Body of pancreas (tissue), 4 donors: ENCODE results near the gene CRIP1. TPM values are rescaled to one million over a fixed set of nuclear protein-coding genes. Genes with fewer than 3 reads are reported as not detected.

Experiments
- ATAC-seq: fragments of 150-250 bp; one replicate; pipeline ENCODE4 v1.9.1; 2016
- DNase-seq, 4 donors: peaks; one replicate each; pipeline ENCODE4 v3.0.0-alpha.2; 2019
- H3K27ac ChIP-seq, 4 donors: fragments of 200-600 bp; sonication (generic); 1 replicate in 3 of 4; 2 replicates in 1 of 4; pipeline versions ENCODE4 v1.5.1 to v1.6.1; 2016 to 2019; ENCODE audit warnings: mild to moderate bottlenecking in 1 of 4, mixed read lengths in 1 of 4, moderate library complexity in 1 of 4
- H3K27me3 ChIP-seq, 2 donors: fragments of 200-600 bp; sonication (generic); one replicate each; pipeline ENCODE4 v1.6.0; 2016; ENCODE audit warnings: mild to moderate bottlenecking in 1 of 2
- H3K36me3 ChIP-seq, 2 donors: fragments of 200-600 bp; sonication (generic); replicated peaks in 1 of 2; 2 replicates each; pipeline ENCODE4 v1.5.1; 2016; ENCODE audit warnings: low read depth in 2 of 2; ENCODE audit not compliant: insufficient read depth in 1 of 2
- H3K4me1 ChIP-seq: fragments of 200-600 bp; sonication (generic); one replicate; pipeline ENCODE4 v1.6.0; 2016
- H3K4me3 ChIP-seq, 2 donors: fragments of 200-600 bp; sonication (generic); 1 replicate in 1 of 2; 2 replicates in 1 of 2; pipeline ENCODE4 v1.5.1; 2016 to 2019
- H3K9me3 ChIP-seq, 3 donors: fragments of 200-600 bp; sonication (generic); 1 replicate in 2 of 3; 2 replicates in 1 of 3; pipeline ENCODE4 v1.5.1; 2016
- CTCF ChIP-seq, 7 experiments: fragments of 450-650 bp in 4 of 7; fragments of 200-600 bp in 3 of 7; sonication (generic) in 3 of 7; IDR thresholded peaks; one replicate each; pipeline ENCODE4 v1.5.1; 2016 to 2019; ENCODE audit warnings: antibody characterized with exemption in 7 of 7
- POLR2A ChIP-seq, 3 donors: fragments of 450-650 bp; IDR thresholded peaks; one replicate each; pipeline ENCODE4 v1.6.1; 2016; ENCODE audit warnings: antibody characterized with exemption in 3 of 3, mild to moderate bottlenecking in 2 of 3
- WGBS, 2 donors: methylation state at CpG; one replicate each; pipeline ENCODE4 v1.1.5; 2017; 5-methylcytosine and 5-hydroxymethylcytosine counted together
- intact Hi-C: fragments of 100-400 bp; cut with DNase I; formaldehyde crosslinking; loops from one replicate; pipeline ENCODE4 v1.15.1; 2023
- total RNA-seq, 2 donors: library from RNA; depleted of rRNA; stranded (reverse); fragments of >200 nt; gene quantifications; one replicate each; pipeline ENCODE4 v1.1.0, GENCODE V29; 2016

Gene CRIP1
- total RNA-seq, 2 donors from 2014 or later: 2.6 to 5.4 TPM

DNA sequence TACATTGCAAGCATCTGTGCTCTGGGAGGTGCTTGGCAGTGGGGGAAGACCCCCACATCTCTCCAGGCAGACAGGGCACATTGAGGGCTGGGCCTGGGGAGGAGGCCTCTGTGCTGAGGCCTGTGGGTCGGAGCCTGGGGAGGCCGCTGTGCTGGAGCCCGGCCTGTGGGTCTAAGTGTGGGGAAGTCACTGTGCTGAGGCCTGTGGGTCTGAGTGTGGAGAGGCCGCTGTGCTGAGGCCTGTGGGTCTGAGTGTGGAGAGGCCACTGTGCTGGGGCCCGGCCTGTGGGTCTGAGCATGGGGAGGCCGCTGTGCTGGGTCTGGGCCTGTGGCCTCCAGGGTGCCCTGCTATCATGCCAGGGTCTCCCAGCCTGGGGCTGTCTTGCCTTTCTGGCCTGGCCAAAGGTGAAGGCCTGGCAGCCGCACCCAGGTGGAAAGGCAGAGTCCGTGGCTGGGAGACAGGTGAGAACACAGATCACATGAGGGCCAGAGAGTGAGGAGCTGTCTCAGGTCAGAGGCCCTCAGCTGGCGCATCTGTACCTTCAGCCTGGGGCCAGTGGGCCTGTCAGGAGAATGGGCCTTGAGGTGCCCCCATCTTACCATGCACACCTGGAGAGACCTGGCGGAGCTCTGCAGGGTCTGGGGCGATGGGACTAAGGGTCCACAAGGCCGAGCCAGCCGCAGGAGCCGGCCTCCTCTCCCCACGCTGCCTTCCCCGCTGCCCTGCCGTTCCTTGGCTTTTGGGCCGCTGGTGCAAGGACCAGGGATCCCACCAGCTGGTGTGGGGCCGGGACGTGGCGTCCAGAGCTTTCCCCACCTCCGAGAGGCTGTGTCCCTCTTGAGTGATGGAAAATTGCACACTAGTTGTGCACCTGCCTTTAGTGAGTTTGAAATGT, 30.7 kb upstream of the CRIP1 start:
- intact Hi-C loops: no loop called here
- TF ChIP-seq POLR2A (IDR thresholded peaks at IDR 0.05): no peak
- TF ChIP-seq CTCF (IDR thresholded peaks at IDR 0.05): no peak
- no peaks in the 10 kb centered on the region for H3K9me3 ChIP-seq
- H3K4me1 ChIP-seq: no peaks in the 10 kb centered on the region
- H3K27me3 ChIP-seq: no peaks in the 10 kb centered on the region
- peak; percentile 27 for ATAC-seq
- 81 to 89% methylated on average over 6 to 22 of the region's 22 CpGs for WGBS, 2 donors
- H3K36me3 ChIP-seq: peaks cover 0 to 10% of the 10 kb centered on the region in 2 donors
- no peak overlapping the region for H3K4me3 ChIP-seq
- H3K27ac ChIP-seq: no peak overlapping the region
- DNase-seq: no peak

DNA sequence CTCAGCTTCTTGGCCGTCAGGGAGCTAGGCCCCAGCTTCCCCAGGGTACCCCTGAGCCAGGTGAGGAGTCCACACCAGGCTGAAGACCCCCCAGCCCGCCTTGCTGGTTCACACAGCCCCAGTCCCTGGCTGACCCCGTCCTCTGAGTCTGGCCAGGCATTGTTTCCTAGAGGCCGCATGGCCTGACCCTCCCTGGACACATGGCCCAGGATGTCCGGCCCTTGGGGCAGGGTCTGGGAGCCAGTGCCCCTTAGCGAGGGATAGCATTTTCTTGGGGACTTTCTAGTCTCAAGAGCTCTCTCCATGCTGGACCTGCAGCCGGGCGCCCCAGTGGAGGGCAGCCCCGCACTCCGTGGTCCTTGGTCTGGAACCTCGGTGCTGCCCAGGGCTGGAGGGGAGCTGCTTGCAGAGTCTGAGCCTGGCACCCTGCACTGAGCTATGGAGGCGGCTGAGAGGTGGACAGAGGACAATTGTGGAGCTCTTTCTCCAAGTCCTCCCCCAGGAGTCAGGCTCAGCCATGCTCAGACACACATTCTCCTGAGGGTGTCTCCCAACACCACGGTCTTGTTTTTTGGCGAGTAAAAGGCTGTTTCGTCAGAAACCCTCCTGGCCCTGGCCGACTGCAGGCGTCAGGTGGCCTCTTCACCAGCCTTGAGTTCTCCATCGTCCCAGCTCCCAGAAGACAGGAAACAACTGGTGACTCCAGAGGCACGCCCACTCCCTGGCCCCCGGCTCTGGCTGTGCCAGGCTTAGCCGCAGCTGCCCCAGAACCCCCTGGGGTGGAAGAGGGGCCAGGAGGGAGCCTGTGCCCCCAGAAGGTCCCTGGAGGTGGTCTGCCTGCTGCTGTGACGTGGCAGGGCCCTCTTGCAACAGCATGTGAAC, 29.7 kb upstream of the CRIP1 start:
- Histone ChIP-seq H3K4me1 (no peaks in the 10 kb centered on the region), H3K27me3 (no peaks in the 10 kb centered on the region), H3K27ac (no peak overlapping the region), H3K4me3 (no peak overlapping the region), H3K9me3 (no peaks in the 10 kb centered on the region), H3K36me3 (peaks cover 0 to 11% of the 10 kb centered on the region in 2 donors)
- no peak for ATAC-seq
- intact Hi-C loops: no loop called here
- DNase-seq: no peak
- 83 to 85% methylated on average over 10 to 21 of the region's 22 CpGs for WGBS, 2 donors
- TF ChIP-seq POLR2A (IDR thresholded peaks at IDR 0.05): no peak
- TF ChIP-seq CTCF (IDR thresholded peaks at IDR 0.05): no peak

- DNase-seq (no peak), ATAC-seq (no peak)
- no peaks in the 10 kb centered on the region for H3K9me3 ChIP-seq
- no peaks in the 10 kb centered on the region for H3K4me1 ChIP-seq
- H3K36me3 ChIP-seq: peaks cover 0 to 11% of the 10 kb centered on the region in 2 donors
- no peak overlapping the region for H3K27ac ChIP-seq
- no peak overlapping the region for H3K4me3 ChIP-seq
- no peaks in the 10 kb centered on the region for H3K27me3 ChIP-seq
- WGBS, 2 donors: 85 to 87% methylated on average over 10 to 17 of the region's 18 CpGs
- intact Hi-C loops: no loop called here
- TF ChIP-seq CTCF (IDR thresholded peaks at IDR 0.05): no peak
- TF ChIP-seq POLR2A (IDR thresholded peaks at IDR 0.05): no peak
These were observed 28.7 kb upstream of the CRIP1 start for GRCh38 chr14:105458010-105458409.

DNA sequence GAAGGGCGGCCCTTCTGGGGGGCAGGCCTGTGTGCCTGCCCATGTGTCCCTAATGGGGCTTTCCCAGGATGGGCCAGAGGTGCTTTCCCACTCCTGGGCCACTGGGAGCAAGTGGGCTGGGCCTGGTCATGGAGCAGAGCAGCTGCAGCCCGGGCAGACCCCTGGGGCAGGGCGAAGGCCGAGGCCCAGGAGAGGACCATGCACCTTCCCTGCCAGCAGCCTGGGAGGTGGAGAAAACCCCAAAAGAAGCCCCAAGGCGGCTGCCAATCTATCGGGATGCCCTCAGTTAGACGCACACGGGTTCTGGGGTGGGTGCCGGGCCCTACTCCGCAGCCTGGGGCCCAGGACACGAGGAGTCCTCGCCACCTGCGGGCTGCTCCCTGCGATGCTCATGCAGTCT, 28.1 kb upstream of the CRIP1 start:
- ATAC-seq (no peak), DNase-seq (no peak)
- no peaks in the 10 kb centered on the region for H3K9me3 ChIP-seq
- no peaks in the 10 kb centered on the region for H3K4me1 ChIP-seq
- no peaks in the 10 kb centered on the region for H3K27me3 ChIP-seq
- intact Hi-C loops: no loop called here
- TF ChIP-seq CTCF (IDR thresholded peaks at IDR 0.05) (no peak), POLR2A (IDR thresholded peaks at IDR 0.05) (no peak)
- 89 to 100% methylated on average over 2 to 5 of the region's 14 CpGs for WGBS, 2 donors
- peaks cover 0 to 11% of the 10 kb centered on the region in 2 donors for H3K36me3 ChIP-seq
- H3K4me3 ChIP-seq: no peak overlapping the region
- no peak overlapping the region for H3K27ac ChIP-seq
